Smooth muscle cell (in vitro differentiated cells): Measurements from ENCODE around the gene INTS6. TPM values are rescaled to one million over a fixed set of nuclear protein-coding genes. Genes with fewer than 3 reads are reported as not detected.

Source experiments
- DNase-seq: peaks from one replicate; lab custom pipeline; 2025; ENCODE audit not compliant: unreplicated experiment; lab: John Stamatoyannopoulos, UW
- H2AFZ ChIP-seq: fragments of 200-600 bp; sonication (generic); 2 replicates; pipeline ENCODE4 v1.6.0; 2016; ENCODE audit warnings: antibody characterized with exemption, low read depth, mild to moderate bottlenecking
- H3F3A ChIP-seq: fragments of 200-600 bp; sonication (generic); 2 replicates; pipeline ENCODE4 v1.6.0; 2017; ENCODE audit warnings: antibody characterized with exemption, low read depth
- H3K27ac ChIP-seq: fragments of 200-600 bp; sonication (generic); 2 replicates; pipeline ENCODE4 v1.5.1; 2016; ENCODE audit warnings: low read depth, mild to moderate bottlenecking
- H3K27me3 ChIP-seq: fragments of 200-600 bp; sonication (generic); 2 replicates; pipeline ENCODE4 v1.6.1; 2016; ENCODE audit warnings: low read depth, mild to moderate bottlenecking
- H3K36me3 ChIP-seq: fragments of 200-600 bp; sonication (generic); 2 replicates; pipeline ENCODE4 v1.5.1; 2016; ENCODE audit warnings: low read depth
- H3K4me1 ChIP-seq: fragments of 200-600 bp; sonication (generic); 2 replicates; pipeline ENCODE4 v1.5.1; 2016; ENCODE audit warnings: low read depth
- H3K4me2 ChIP-seq: fragments of 200-600 bp; sonication (generic); 2 replicates; pipeline ENCODE4 v1.6.0; 2016; ENCODE audit warnings: mild to moderate bottlenecking
- H3K4me3 ChIP-seq: fragments of 200-600 bp; sonication (generic); 2 replicates; pipeline ENCODE4 v1.5.1; 2016; ENCODE audit warnings: mild to moderate bottlenecking
- H3K79me2 ChIP-seq: fragments of 200-600 bp; sonication (generic); 2 replicates; pipeline ENCODE4 v1.6.0; 2016; ENCODE audit warnings: low read depth, mild to moderate bottlenecking
- H3K9ac ChIP-seq: fragments of 200-600 bp; sonication (generic); 2 replicates; pipeline ENCODE4 v1.6.0; 2016; ENCODE audit warnings: low read depth
- H3K9me3 ChIP-seq: fragments of 200-600 bp; sonication (generic); replicated peaks from 2 replicates; pipeline ENCODE4 v1.5.1; 2016; ENCODE audit warnings: low read depth
- H4K20me1 ChIP-seq: fragments of 200-600 bp; sonication (generic); 2 replicates; pipeline ENCODE4 v1.6.0; 2016; ENCODE audit warnings: low read depth
- CTCF ChIP-seq: fragments of 200-600 bp; sonication (generic); IDR thresholded peaks from 2 replicates; pipeline ENCODE4 v1.5.1; 2017; ENCODE audit warnings: borderline replicate concordance, mild to moderate bottlenecking, antibody characterized with exemption; ENCODE audit not compliant: insufficient read depth, poor library complexity, severe bottlenecking
- WGBS: methylation state at CpG from one replicate; pipeline ENCODE4 v1.1.7; 2016; ENCODE audit warnings: low lambda C conversion rate; 5-methylcytosine and 5-hydroxymethylcytosine counted together
- polyA plus RNA-seq: library from polyadenylated mRNA; unstranded; fragments of >200 nt; fragmentation: Nextera tagmentation; extraction: Ambion mirVana; gene quantifications from 2 replicates; pipeline ENCODE4 v1.2.1, GENCODE V29; 2016
- total RNA-seq: library from RNA; depleted of rRNA; stranded (reverse); fragments of >200 nt; gene quantifications from 2 replicates; pipeline ENCODE4 v1.2.3, GENCODE V29; 2014

Gene INTS6
- total and polyA plus RNA-seq, 2 experiments from 2014 or later, result 22.5 to 51.6 TPM

GRCh38 chr13:51339952-51340732 is 112.7 kb downstream of the INTS6 start:
- 82% methylated on average over 4 of the region's 4 CpGs for WGBS
- Histone ChIP-seq H3K27me3 (no peaks in the 10 kb centered on the region), H2AFZ (no peak overlapping the region), H3K4me2 (no peak overlapping the region), H3K27ac (no peak overlapping the region), H3F3A (no peaks in the 10 kb centered on the region), H4K20me1 (no peaks in the 10 kb centered on the region), H3K4me1 (no peaks in the 10 kb centered on the region), H3K9me3 (no peaks in the 10 kb centered on the region), H3K9ac (no peak overlapping the region), H3K4me3 (no peak overlapping the region), H3K79me2 (no peaks in the 10 kb centered on the region), H3K36me3 (no peaks in the 10 kb centered on the region)
- DNase-seq, result no peak
- TF ChIP-seq CTCF, result no peak

- Histone ChIP-seq H3K27me3 (no peaks in the 10 kb centered on the region), H4K20me1 (no peaks in the 10 kb centered on the region), H3K9ac (no peak within 1 kb of the TSS), H3K4me1 (no peaks in the 10 kb centered on the region), H3K27ac (no peak within 1 kb of the TSS), H3K36me3 (no peaks in the 10 kb centered on the region), H3K79me2 (no peaks in the 10 kb centered on the region), H3K4me3 (no peak within 1 kb of the TSS), H2AFZ (no peak within 1 kb of the TSS), H3K9me3 (no peaks in the 10 kb centered on the region), H3F3A (no peaks in the 10 kb centered on the region), H3K4me2 (no peak within 1 kb of the TSS)
- 77% methylated on average over 11 of the region's 11 CpGs for WGBS
- TF ChIP-seq CTCF, result no peak
- no peak for DNase-seq
Measured at GRCh38 chr13:51339354-51339753, 113.5 kb downstream of the INTS6 start, which contains the start of gene SERPINE3. Gene SERPINE3, plus strand, starts transcription at chr13:51339691. Its CDS starts 1,401 bp downstream, at chr13:51341092.

- no peaks in the 10 kb centered on the region for H3F3A ChIP-seq
- no peaks in the 10 kb centered on the region for H4K20me1 ChIP-seq
- no peak overlapping the region for H3K4me2 ChIP-seq
- no peaks in the 10 kb centered on the region for H3K79me2 ChIP-seq
- no peak overlapping the region for H2AFZ ChIP-seq
- H3K27ac ChIP-seq, result no peak overlapping the region
- no peak for DNase-seq
- no peaks in the 10 kb centered on the region for H3K27me3 ChIP-seq
- H3K9me3 ChIP-seq, result no peaks in the 10 kb centered on the region
- H3K36me3 ChIP-seq, result no peaks in the 10 kb centered on the region
- no peak overlapping the region for H3K9ac ChIP-seq
- TF ChIP-seq CTCF, result no peak
- no peak overlapping the region for H3K4me3 ChIP-seq
- no peaks in the 10 kb centered on the region for H3K4me1 ChIP-seq
- WGBS, result 93% methylated on average over 5 of the region's 5 CpGs
Measured at GRCh38 chr13:51336746-51337145, 116.1 kb downstream of the INTS6 start.

- H4K20me1 ChIP-seq, result no peaks in the 10 kb centered on the region
- TF ChIP-seq CTCF, result no peak
- no peak overlapping the region for H3K9ac ChIP-seq
- H3K4me2 ChIP-seq, result no peak overlapping the region
- H3K9me3 ChIP-seq, result no peaks in the 10 kb centered on the region
- no peak overlapping the region for H3K4me3 ChIP-seq
- no peaks in the 10 kb centered on the region for H3K79me2 ChIP-seq
- H3K4me1 ChIP-seq, result peaks cover 1% of the 10 kb centered on the region
- no peak overlapping the region for H2AFZ ChIP-seq
- DNase-seq, result no peak
- H3F3A ChIP-seq, result no peaks in the 10 kb centered on the region
- H3K36me3 ChIP-seq, result no peaks in the 10 kb centered on the region
- H3K27ac ChIP-seq, result no peak overlapping the region
- H3K27me3 ChIP-seq, result no peaks in the 10 kb centered on the region
Measured at GRCh38 chr13:51333826-51334225, 119.0 kb downstream of the INTS6 start.
